Activated T-helper 9 cell treated with anti-CD3 and anti-CD28 coated beads, Interleukin-2, amount 50 U/mL, for 16 hours (primary cell): ENCODE data around the gene BAHCC1.

Experiments used
- DNase-seq: peaks from one replicate; pipeline ENCODE4 v3.0.0-alpha.2; 2020; ENCODE audit warnings: low read depth

Gene BAHCC1

DNA sequence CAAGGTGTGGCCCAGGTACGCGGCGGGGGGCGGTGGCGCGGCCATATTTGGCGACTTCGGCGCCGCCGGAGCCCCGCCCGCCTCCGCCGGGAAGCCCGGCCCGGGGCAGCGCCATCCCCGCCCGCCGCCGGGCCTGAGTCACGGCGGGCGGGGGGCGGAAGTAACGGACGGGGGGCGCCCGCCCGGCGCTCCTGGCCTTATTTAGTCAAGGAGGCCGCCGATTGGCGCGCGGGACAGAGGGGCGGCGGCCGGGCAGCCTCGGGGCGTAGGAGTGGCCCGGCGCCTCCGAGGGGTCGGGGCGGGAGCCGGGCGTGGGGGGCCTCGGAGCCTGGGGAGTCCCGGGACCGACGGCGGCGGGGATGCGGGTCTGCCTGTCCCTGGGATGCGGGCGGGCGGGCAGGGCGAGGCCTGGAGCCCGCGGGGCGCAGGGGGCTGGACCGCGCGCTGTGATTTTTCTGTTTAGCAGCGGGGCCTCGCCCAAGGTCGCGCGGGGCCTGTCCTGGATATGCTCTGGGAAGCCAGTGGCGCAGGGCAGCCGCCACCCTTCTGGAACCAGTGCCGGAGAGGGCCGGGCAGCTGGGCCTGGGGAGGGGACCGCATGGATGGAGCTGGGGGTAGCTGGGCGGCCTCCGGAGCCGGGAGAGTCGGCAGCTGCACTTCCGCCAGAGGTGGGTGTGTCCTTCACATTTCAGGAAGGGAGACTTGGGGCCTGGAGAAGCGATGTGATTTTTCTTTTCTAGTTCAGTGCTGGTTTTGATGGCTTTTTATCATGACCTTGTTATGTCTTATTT lies 119.7 kb downstream of the BAHCC1 start:
- DNase-seq, result peak; percentile 57

DNA sequence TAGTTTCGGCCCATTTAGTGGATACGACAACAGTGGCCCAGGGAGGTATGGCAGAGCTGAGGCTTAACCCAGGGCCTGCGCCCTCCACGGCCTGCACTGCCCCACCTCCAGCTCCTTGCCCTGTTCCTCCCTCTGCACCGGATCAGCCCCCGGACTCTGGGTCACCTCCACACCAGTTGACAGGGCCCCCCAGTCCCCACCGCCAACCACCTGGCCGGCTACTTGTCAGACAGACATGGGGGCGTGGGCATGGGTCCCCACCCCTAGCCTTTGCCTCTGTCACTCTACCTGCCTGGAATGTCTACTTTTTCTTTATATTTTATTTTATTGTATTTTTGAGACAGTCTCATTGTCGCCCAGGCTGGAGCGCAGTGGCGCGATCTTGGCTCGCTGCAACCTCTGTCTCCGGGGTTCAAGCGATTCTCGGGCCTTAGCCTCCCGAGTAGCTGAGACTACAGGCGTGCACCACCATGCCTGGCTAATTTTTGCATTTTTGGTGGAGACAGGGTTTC lies 120.3 kb downstream of the BAHCC1 start:
- no peak for DNase-seq
